Measurements from ENCODE around the gene PLXDC2.

DNA sequence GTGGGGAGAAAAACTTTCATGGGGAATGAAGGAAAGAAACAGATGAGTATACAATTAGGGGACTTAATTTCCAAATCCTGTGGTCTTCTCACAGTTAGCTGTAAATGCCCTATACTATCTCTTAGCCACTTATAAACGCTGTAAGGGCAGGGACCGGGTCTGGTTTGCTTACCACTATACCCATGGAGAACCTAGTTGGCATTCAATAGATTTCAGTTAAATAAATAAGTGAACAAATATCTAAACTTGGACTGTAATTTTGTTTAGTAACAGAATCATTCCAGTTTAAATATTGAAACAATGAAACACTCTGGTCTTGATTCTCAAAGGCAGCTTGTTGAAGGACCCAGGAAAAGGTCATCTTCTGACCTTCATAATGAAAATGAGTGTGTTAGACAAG lies 158.3 kb downstream of the PLXDC2 start:
- TF ChIP-seq, protein P1, sequence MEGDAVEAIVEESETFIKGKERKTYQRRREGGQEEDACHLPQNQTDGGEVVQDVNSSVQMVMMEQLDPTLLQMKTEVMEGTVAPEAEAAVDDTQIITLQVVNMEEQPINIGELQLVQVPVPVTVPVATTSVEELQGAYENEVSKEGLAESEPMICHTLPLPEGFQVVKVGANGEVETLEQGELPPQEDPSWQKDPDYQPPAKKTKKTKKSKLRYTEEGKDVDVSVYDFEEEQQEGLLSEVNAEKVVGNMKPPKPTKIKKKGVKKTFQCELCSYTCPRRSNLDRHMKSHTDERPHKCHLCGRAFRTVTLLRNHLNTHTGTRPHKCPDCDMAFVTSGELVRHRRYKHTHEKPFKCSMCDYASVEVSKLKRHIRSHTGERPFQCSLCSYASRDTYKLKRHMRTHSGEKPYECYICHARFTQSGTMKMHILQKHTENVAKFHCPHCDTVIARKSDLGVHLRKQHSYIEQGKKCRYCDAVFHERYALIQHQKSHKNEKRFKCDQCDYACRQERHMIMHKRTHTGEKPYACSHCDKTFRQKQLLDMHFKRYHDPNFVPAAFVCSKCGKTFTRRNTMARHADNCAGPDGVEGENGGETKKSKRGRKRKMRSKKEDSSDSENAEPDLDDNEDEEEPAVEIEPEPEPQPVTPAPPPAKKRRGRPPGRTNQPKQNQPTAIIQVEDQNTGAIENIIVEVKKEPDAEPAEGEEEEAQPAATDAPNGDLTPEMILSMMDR (IDR thresholded peaks at IDR 0.05; ENCODE audit: poor library complexity), result no peak
- TF ChIP-seq EZH2 (IDR thresholded peaks at IDR 0.05; ENCODE audit: borderline replicate concordance), result no peak

All from hepatocyte (in vitro differentiated cells).